GM19324 (cell line): ENCODE results near the gene EEF2K.
A peak's percentile ranks its signal among the peaks of the same experiment; 100 is the strongest.
"Not testable (repeated sequence)": the region's sequence is repeated elsewhere in the genome, so short reads cannot be mapped to it uniquely, and the experiment has no call there.

Experiments
- ATAC-seq: cut with Tn5 transposase; IDR thresholded peaks from one replicate; pipeline ENCODE4 v1.9.1; 2021; ENCODE audit warnings: mild to moderate bottlenecking, moderate library complexity; ENCODE audit not compliant: unreplicated experiment, low FRiP score

EEF2K gene

DNA sequence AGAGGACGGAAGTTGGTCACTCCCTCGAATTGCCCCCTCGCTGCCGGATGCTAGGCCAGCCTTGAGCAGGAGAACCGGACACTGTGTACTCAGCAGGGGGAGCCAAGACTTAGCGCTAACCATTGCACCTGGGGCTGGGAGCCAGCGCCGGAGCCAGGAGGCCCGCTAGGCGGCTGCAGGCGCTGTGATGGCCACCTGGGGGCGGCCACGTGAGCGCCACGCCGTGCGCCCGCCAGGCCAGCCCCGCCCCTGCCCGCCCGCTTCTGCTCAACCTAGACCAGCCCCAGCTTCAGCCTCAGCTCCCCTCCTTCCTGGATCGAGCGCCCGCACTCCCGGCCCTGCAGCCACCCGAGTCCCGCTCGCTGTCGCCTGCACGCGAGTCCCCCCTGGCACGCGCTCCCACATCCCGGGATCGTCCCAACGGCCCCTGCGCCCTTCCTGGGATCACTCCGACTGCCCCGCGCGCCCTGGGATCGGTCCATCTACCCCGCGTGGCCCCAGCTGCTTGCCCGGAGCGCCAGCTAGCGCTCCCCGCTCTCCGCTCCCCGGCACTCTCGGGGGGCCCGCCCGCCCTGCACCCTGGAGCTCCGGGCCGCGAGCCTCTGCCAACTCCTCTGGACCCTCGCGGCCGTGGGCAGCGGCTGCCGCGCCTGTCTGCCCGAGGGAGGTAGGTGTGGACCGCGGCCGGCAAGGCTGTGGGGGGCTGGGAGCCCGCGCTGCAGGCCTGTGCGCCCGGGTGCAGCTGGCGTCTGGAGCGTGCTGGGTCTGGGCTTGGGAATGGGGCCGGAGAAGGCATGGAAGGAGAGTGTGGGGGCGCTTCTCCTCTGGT, at the start of gene EEF2K:
Gene EEF2K, plus strand, starts transcription at position 266 of the 829 bp plus-strand sequence. CDS start 19,452 bp downstream, outside the sequence.
- ATAC-seq: peak; percentile 86

DNA sequence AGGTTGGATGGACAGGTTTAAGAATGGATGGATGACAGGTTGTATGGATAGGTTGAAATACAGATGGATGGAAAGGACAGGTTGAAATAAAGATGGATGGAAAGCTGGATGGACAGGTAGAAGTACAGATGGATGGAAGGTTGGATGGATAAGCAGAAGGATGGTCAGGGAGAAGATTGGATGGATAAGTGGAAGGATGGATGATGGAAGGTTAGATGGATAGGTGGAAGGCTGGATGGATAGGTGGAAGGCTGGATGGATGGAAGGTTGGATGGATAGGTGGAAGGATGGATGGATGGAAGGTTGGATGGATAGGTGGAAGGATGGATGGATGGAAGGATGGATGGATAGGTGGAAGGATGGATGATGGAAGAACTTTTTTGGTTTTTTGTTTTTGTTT, 44.7 kb upstream of the EEF2K start:
- ATAC-seq: no peak

DNA sequence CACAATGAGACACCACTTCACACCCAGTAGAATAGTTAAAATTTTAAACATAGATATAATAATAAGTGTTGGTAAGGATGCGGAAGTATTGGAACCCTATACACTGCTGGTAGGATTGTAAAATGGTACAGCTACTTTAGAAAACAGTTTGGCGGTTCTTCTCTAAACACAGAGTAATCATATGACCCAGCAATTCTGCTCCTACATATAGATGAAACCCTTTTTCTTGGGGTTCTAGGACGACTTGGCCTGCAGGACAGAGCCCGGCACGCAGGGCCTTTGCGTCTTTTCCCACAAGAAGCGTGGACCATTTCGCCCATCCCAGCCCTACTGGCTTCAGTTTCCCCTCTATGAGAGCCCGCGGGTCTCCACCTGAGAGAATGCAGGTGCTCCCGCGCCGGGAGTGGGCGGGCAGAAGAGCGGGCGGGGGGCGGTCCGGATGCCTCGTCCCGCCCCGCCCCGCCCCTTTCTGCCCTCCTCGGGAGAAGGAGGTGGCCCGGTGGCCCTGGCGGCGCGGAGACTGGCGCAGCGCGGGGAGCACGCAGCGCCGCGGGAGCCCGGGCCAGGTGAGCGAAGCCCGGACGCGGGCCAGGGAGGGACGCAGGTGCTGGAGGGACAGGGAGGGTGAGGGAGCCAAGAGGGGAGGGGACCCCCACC, 44.0 kb upstream of the EEF2K start, which contains the start of gene SDR42E2:
Gene SDR42E2, plus strand, starts transcription at position 508 of the 657 bp plus-strand sequence. CDS start 3,077 bp downstream, outside the sequence.
- ATAC-seq: no peak

DNA sequence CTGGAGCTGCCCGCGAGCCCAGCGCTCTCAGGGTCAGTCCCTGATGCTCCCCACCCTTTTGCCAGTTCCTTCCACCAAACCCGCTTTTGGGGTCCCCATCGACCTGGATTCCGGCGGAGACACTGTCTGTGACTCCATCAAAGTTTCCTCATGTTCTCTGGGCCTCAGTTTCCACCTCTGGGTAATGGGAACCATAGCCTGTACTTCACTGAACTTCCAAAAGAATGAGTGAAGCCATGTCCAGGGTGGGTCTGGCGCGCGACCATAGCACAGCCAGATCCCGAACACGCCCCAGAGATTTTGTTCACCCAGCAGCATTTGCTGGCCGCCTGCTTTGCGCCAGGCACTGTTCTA, 43.4 kb upstream of the EEF2K start:
- ATAC-seq: no peak

DNA sequence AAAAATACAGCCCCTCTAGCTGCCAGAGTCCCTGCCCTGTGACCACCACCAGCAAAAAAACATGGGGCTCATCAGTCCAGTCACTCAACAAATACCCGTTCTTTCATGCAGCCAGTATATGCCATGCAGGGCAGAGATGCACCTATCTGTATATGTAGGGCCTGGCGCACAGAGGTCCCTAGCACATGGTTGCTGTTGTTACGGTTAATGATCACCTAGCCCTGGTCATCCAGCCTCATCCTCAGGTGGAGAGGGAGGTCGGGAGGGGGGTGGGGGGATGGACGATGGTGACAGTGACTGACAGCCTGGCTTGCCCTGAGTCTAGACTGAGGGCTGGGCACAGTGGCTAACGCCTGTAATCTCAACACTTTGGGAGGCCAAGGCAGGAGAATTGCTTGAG, 42.3 kb upstream of the EEF2K start:
- no peak for ATAC-seq

DNA sequence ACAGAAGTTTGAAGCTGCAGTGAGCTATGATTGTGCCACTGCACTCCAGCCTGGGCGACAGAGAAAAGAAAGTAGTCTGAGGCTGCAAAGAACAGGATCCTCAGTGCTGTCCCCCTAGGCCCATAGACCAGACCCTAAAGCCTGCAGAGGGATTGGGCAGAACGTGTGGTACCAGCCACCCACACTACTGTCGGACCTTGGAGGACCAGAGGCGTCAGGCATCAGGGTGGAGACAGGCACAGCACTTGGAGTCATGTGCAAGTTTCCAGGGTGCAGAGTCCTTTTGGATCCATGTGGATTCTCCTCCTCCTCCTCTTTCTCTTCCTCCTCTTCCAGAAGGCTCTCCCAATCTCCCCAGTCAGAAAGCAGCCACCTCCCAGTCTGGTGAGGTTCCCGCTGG, 41.6 kb upstream of the EEF2K start:
- ATAC-seq: no peak

DNA sequence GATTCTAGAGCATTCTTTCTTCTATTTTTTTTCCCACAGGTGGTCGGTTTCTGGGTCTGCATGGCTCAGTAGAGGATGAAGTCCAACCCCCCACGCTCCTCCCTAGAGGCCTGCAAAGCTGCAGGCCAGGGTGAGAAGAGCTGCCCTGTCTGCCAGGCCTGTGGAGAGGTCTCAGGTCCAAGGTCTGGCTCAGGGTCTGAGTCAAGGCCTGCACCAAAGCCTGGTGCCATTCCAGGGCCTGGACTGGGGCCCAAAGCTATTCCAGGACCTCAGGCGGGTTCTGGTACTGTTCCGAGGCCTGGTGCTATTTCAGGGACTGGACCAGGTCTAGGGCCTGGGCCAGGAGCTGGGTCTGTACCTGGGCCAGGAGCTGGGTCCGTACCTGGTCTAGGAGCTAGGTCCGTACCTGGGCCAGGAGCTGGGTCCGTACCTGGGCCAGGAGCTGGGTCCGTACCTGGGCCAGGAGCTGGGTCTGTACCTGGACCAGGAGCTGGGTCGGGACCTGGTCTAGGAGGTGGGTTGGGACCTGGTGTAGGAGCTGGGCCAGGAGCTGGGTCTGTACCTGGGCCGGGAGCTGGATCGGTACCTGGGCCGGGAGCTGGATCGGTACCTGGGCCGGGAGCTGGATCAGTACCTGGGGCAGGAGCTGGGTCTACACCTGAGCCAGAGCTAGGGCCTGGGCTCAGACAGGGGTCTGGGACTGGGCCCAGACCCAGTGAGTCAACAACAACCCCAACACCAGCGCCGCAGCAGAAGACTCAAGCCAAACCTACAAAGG, 40.4 kb upstream of the EEF2K start:
- ATAC-seq: no peak

DNA sequence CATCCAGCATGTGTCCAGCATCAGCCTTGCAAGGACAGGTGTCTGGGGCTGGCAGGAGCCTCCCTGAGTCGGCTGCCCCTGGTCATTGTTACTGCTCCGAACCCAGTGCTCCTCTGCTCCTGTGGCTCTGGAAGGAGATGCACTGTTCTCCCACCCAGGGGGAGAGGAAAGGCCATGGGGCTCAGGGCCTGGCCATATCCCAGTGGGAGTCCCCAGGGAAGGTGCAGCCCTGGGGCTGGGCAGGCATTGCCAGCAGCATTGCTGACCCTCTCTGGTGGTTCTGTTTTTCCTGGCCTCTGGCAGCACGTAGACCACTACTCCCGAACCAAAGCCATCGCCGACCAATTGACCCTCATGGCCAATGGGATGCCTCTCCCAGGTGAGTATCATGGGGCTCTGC, 34.1 kb upstream of the EEF2K start:
- no peak for ATAC-seq

DNA sequence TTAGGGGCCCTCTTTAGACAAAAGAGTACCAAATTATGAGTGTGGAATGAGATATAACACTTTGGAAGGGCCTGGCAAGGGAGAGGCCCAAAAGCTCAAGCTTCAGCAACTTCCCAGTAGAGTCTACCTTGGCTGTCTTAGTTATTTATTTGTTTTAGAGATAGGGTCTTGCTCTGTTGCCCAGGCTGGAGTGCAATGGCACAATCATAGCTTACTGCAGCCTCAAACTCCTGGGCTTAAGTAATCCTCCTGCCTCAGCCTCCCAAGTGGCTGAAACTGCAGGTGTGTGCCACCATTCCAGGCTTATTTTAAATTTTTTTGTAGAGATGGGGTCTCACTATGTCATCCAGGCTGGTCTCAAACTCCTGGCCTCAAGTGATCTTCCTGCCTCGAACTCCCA, 33.4 kb upstream of the EEF2K start:
- not testable (repeated sequence) for ATAC-seq

DNA sequence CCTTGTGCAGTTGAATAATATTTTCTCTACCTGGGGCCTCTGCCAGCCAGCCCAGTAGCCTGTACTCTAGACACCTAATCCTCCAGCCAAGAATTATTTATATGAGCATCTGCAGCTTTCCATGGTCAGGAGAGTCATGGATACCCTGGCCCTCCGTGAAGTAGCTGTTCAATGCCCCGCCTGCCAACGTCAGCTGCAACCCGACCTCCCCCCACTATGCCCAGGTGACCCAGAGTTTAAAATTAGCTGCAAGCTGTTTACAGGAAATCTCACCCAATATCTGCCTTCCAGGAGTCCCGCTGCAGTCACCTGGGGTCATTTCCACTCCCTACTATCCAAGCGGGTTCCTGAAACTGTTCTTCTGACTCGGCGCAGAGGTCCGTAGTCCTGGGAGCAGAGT, 31.4 kb upstream of the EEF2K start:
- no peak for ATAC-seq

DNA sequence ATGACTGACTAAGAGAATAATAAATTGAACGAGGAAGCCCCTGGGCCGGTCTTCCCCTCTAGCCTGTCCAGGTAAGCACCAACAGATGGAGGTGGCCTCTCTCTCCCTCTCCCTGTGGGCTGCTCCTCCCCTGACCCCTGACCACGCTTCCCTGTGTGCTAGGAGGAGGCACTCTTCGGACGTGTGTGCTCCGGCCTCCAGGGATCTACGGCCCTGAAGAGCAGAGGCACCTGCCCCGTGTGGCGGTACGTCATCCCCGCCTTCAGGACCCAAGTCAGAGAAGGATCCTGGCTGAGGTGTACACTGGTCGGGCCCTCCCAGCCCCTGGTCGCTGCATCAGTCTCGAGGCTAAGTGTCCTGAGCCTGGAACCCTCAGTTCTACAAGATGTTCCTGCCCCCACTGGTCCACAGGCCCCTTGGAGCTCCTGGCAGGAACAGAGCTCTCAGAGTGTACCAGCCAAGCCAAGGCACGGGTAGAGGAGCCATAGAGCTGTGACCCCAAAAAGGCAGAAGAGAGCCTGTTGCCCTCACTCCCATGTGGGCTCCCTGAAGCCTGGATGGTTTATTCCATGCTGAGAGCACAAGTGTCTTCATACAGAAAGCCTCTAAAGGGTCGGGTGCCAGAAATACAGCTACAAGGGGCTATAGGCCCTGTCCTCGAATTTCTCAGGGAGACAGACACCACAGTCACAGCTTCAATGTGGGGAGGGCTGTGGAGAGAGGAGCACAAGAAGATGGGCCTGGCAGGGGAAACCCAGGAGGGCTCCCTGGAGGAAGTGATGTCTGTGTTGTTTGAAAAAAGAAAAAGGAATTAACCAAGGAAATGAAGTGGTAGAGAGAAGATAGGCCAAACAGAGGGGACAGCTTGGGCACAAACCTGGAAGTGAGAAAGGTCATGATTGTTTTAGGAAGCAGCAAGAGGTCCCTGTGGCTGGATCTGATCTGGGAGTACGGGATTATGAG, 27.8 kb upstream of the EEF2K start:
- ATAC-seq: no peak

DNA sequence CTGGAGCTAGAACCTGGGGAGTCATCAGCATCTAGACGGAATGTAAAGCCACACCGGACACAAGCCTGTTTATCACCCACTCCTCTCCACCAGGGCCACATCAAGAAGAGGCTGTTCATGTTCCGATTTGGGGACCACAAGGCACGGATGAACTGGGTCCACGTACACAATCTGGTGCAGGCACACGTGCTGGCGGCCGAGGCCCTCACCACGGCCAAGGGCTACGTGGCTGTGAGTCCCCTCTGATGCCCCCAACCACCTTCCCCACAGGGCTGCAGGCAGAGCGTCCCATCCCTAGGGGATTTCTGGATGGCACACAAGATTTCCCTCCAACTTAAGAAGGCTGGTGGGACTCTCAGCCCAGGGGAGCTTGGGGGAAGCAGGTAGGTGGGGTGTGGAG, 24.7 kb upstream of the EEF2K start:
- no peak for ATAC-seq

DNA sequence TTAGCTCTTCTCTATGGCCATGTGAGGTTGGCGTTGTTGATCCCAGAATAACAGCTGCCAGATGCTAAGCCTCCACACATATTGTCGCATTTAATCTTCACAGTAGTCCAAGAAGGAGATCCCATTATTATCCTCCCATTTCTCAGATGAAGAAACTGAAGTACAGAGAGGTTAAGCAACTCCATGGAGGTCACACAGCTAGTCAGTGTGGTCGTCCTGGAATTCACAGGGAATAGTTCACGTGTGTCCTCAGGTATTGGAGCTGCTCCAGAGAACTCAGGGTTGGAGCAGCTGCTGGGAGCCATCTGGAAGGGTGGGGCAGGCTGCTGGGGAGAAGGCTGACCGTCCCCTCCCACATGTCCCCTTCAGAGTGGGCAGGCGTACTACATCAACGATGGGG, 24.2 kb upstream of the EEF2K start:
- no peak for ATAC-seq

DNA sequence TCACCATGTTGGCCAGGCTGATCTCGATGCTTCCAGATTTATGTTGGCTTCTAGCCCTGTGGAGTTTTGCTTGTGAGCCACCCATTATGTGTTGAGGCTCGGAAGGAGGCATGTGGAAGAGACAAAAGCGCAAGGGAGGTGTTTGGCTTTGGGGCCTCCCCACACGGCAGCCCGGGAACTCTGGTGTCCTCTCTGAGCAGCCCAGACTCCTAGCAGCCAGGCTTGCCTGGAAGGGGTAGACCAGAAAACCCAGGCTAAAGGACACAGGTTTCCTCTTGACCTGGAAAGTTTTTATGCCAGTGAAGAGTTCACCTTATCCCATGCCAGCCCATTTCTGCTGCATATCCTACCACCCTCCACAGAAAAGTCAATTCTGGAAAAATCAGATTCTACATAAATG, 22.7 kb upstream of the EEF2K start:
- no peak for ATAC-seq

DNA sequence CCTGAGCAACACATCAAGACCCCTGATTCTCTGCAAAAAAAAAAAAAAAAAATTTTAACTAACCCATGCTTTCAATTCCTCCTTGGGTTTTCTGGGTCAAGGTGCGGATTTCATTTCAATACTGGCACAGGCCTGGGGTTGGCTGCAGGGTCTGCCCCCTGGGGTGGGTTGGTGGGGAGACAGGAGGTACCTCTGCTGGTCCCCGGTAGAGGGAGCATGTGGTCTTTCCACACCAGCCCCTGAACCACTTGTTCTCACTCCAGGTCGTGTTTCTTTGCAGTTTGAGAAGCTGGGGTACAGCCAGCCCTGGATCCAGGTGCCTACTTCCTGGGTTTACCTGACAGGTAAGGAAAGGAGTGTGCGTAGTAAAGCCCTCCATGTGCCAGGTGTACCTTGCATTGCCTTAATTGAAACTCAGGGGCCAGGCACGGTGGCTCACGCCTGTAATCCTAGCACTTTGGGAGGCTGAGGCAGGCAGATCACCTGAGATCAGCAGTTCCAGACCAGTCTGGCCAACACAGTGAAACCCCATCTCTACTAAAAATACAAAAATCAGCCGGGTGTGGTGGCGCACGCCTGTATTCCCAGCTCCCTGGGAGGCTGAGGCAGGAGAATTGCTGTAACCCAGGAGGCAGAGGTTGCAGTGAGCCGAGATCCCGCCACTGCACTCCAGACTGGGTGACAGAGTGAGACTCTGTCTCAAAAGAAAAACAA, 22.0 kb upstream of the EEF2K start:
- ATAC-seq: no peak

DNA sequence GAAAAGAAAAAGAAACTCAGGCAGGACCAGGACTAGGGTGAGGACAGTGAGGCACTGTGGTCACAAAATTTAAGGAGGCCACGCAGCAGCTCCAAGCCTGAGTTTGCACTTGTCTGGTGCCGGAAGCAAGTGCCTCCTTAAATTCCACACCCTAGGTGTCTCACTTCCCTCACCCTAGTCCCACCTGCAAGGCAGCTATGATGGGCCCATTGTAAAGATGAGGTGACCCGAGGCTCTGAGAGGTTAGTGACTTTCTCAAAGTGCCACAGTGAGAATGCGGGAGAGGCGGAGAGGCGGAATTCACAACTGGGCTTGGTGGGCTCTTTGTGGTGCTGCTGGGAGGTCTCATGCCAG, 21.5 kb upstream of the EEF2K start:
- ATAC-seq: no peak

DNA sequence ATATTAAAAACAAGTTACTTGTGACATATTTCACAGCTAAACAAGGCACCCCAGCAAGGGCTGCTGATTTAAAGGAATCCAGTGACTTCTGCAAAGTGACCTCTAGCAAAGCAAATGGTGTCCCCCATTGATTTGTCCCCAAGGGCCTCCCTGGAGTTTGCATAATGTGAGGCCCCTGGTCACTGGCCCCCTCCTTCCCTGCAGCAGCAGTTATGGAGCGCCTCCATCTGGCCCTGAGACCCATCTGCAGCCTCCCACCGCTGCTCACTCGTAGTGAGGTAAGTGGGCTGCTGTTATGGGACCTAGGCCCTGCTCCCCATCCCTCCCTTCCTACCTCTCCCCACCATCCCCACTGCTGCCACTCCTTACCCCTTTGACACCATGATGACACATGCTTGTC, 19.6 kb upstream of the EEF2K start:
- no peak for ATAC-seq

DNA sequence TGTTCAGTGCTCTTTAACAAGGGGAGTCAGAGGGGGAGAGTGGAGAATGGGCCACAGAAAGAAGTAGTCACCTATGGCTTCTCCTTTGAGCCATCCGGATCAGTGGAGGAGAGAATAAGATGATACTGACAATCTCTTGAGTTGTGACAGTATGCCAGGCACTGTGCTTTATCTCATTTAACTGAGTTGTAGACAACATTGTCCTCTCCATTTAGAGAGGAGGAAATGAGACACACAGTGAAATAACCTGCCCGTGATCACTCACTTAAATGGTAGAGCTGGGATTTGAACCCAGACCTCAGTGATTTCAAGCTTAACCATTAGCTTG, 17.8 kb upstream of the EEF2K start:
- no peak for ATAC-seq

DNA sequence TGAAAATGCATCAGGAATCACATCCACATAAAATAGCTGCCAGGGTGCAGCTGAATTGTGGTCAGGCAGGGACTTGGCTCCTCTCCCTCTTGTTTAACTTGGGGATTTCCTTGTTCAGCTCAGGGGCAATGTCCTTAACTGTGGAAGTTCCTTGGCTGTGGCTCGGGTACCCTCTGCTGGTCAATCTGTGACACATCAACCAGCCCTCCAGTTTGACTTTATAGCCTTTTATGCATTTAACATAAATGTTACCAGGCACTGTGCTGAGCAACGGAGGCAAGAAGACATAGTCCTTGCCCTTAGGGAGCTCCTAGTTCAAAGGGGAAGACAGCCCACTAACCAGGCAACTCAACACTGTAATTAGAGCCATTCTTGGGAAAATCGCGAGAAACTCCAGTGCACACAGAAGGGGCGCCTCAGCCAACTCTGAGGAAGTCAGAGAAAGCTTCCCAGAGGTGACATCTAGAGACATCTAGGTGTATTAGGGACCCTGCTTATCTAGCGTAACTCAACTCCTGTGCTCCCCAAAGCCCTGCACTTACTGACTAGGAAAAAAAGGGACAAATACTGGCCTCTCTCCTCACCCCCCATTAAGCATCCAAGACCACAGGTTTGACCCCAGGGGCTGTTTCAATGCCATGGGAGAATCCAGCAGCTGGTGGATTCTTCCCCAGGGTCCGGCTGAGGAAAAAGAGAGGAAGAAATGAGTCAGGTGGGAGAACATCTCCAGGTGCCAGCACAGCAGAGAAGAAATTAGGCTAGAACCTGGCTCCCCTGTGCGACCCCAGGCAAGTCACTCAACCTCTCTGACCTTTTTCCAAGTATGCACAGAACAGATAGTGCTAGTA, 17.3 kb upstream of the EEF2K start:
- no peak for ATAC-seq
